HepG2 (cell line): Measurements from ENCODE around the gene NKAIN4. TPM values are rescaled to one million over a fixed set of nuclear protein-coding genes. Genes with fewer than 3 reads are reported as not detected.

ENCODE experiments used
- AGO2 ChIP-seq: fragments of 200-400 bp; formaldehyde crosslinking; optimal IDR thresholded peaks from 2 replicates; pipeline ENCODE3; 2017; ENCODE audit warnings: mild to moderate bottlenecking, low read depth, low read length, moderate library complexity
- CBX5 ChIP-seq: sonication (generic); formaldehyde crosslinking; IDR thresholded peaks from 2 replicates; pipeline ENCODE4 v1.4.0; 2020; ENCODE audit warnings: missing genetic modification reagents, borderline replicate concordance
- CHD2 ChIP-seq: IDR thresholded peaks from 2 replicates; pipeline ENCODE4 v1.6.1; 2011; ENCODE audit warnings: low read depth, low read length, improper control_type of control experiment
- FOXJ3 ChIP-seq: sonication (generic); formaldehyde crosslinking; IDR thresholded peaks from 2 replicates; pipeline ENCODE4 v1.4.0; 2020; ENCODE audit warnings: missing genetic modification reagents, mild to moderate bottlenecking, borderline replicate concordance
- HDAC2 ChIP-seq: sonication (generic); formaldehyde crosslinking; IDR thresholded peaks from 2 replicates; pipeline ENCODE4 v1.4.0; 2020; ENCODE audit warnings: missing genetic modification reagents
- HNRNPL ChIP-seq: fragments of 200-400 bp; formaldehyde crosslinking; IDR thresholded peaks from 2 replicates; pipeline ENCODE4 v1.6.1; 2017; ENCODE audit warnings: mild to moderate bottlenecking, low read depth, low read length
- KAT2B ChIP-seq: fragments of 150-350 bp; IDR thresholded peaks from 2 replicates; pipeline ENCODE4 v1.6.1; 2014; ENCODE audit warnings: low read depth, low read length, borderline replicate concordance
- MBD4 ChIP-seq: IDR thresholded peaks from 2 replicates; pipeline ENCODE4 v1.6.1; 2012; ENCODE audit warnings: low read length, inconsistent platforms, borderline replicate concordance
- MED8 ChIP-seq: sonication (generic); formaldehyde crosslinking; IDR thresholded peaks from 2 replicates; pipeline ENCODE4 v1.8.1; 2023; ENCODE audit warnings: mild to moderate bottlenecking, missing genetic modification reagents; ENCODE audit not compliant: insufficient replicate concordance
- MIER2 ChIP-seq: IDR thresholded peaks from 2 replicates; pipeline ENCODE4 v1.6.1; 2016; ENCODE audit warnings: missing biosample characterization, missing genetic modification reagents
- MIXL1 ChIP-seq: IDR thresholded peaks from 2 replicates; pipeline ENCODE4 v1.6.1; 2016
- MTA1 ChIP-seq: sonication (generic); formaldehyde crosslinking; IDR thresholded peaks from 2 replicates; pipeline ENCODE4 v1.4.0; 2020; ENCODE audit warnings: missing genetic modification reagents, mild to moderate bottlenecking, borderline replicate concordance
- NFKB2 ChIP-seq: sonication (generic); formaldehyde crosslinking; IDR thresholded peaks from 2 replicates; pipeline ENCODE4 v1.4.0; 2020; ENCODE audit warnings: missing genetic modification reagents, borderline replicate concordance
- POLR2A ChIP-seq, 2 experiments: IDR thresholded peaks; 2 replicates each; pipeline ENCODE4 v1.6.1; 2011; ENCODE audit warnings: low read depth in 2 of 2, low read length in 2 of 2, mild to moderate bottlenecking in 1 of 2, moderate library complexity in 1 of 2; ENCODE audit not compliant: insufficient read depth in 1 of 2
- POLR2G ChIP-seq: fragments of 200-400 bp; formaldehyde crosslinking; IDR thresholded peaks from 2 replicates; pipeline ENCODE4 v1.6.1; 2018; ENCODE audit warnings: mild to moderate bottlenecking, low read depth, low read length, moderate library complexity
- RBM22 ChIP-seq: fragments of 200-400 bp; formaldehyde crosslinking; optimal IDR thresholded peaks from 2 replicates; pipeline ENCODE3; 2017; ENCODE audit warnings: mild to moderate bottlenecking, low read length, moderate library complexity
- SAFB2 ChIP-seq: sonication (generic); formaldehyde crosslinking; IDR thresholded peaks from 2 replicates; pipeline ENCODE4 v1.5.1; 2020; ENCODE audit warnings: missing genetic modification reagents, low read depth, mild to moderate bottlenecking, borderline replicate concordance
- SNAI1 ChIP-seq: sonication (generic); formaldehyde crosslinking; IDR thresholded peaks from 2 replicates; pipeline ENCODE4 v1.5.0; 2020; ENCODE audit warnings: mild to moderate bottlenecking, missing genetic modification reagents, borderline replicate concordance
- SNAPC4 ChIP-seq: sonication (generic); formaldehyde crosslinking; IDR thresholded peaks from 2 replicates; pipeline ENCODE4 v1.4.0; 2020; ENCODE audit warnings: mild to moderate bottlenecking, missing genetic modification reagents
- SP1 ChIP-seq, 2 experiments: fragments of 450-650 bp in 1 of 2; sonication (generic) in 1 of 2; formaldehyde crosslinking in 1 of 2; IDR thresholded peaks; 2 replicates each; pipeline versions ENCODE4 v1.4.0 to v1.6.1; 2016 to 2020; ENCODE audit warnings: missing genetic modification reagents in 1 of 2
- ZFYVE20 ChIP-seq: sonication (generic); formaldehyde crosslinking; IDR thresholded peaks from 2 replicates; pipeline ENCODE4 v1.8.0; 2023; ENCODE audit warnings: low read depth, mild to moderate bottlenecking, moderate library complexity, missing genetic modification reagents, borderline replicate concordance
- ZNF263 ChIP-seq: sonication (generic); formaldehyde crosslinking; IDR thresholded peaks from 2 replicates; pipeline ENCODE4 v1.4.0; 2020; ENCODE audit warnings: missing genetic modification reagents
- ZNF333 ChIP-seq: sonication (generic); formaldehyde crosslinking; IDR thresholded peaks from 2 replicates; pipeline ENCODE4 v1.4.0; 2020; ENCODE audit warnings: mild to moderate bottlenecking, missing genetic modification reagents, borderline replicate concordance
- ZNF383 ChIP-seq: sonication (generic); formaldehyde crosslinking; IDR thresholded peaks from 2 replicates; pipeline ENCODE4 v1.4.0; 2020; ENCODE audit warnings: missing genetic modification reagents, mild to moderate bottlenecking, borderline replicate concordance
- ZNF616 ChIP-seq: sonication (generic); formaldehyde crosslinking; IDR thresholded peaks from 2 replicates; pipeline ENCODE4 v1.5.0; 2020; ENCODE audit warnings: low read depth, mild to moderate bottlenecking, missing genetic modification reagents
- ZNF770 ChIP-seq: sonication (generic); formaldehyde crosslinking; IDR thresholded peaks from 2 replicates; pipeline ENCODE4 v1.5.0; 2020; ENCODE audit warnings: mild to moderate bottlenecking, missing genetic modification reagents
- polyA plus RNA-seq, 8 experiments: library from polyadenylated mRNA; depleted of rRNA in 3 of 8; stranded (reverse) in 7 of 8; unstranded in 1 of 8; fragments of >200 nt; fragmentation: Illumina TruSeq in 4 of 8; extraction: Trizol in 4 of 8; gene quantifications; 2 replicates each; pipeline versions ENCODE4 v1.2.1 to v1.2.3, GENCODE V29; 2011 to 2016; ENCODE audit warnings: low read depth in 4 of 8, missing spikeins in 1 of 8, mixed read lengths in 1 of 8; ENCODE audit not compliant: insufficient read depth in 1 of 8
- total RNA-seq, 5 experiments: library from RNA; depleted of rRNA; stranded (reverse); fragments of >200 nt; fragmentation: Illumina TruSeq; extraction: Trizol; gene quantifications; 2 replicates each; pipeline ENCODE4 v1.2.3, GENCODE V29; 2016; ENCODE audit warnings: low read depth in 1 of 5

The NKAIN4 gene
- total and polyA plus RNA-seq, 2 of the 13 experiments (the other 11 are each of a cell fraction or from before 2014, with no cell fraction given) = not detected

DNA sequence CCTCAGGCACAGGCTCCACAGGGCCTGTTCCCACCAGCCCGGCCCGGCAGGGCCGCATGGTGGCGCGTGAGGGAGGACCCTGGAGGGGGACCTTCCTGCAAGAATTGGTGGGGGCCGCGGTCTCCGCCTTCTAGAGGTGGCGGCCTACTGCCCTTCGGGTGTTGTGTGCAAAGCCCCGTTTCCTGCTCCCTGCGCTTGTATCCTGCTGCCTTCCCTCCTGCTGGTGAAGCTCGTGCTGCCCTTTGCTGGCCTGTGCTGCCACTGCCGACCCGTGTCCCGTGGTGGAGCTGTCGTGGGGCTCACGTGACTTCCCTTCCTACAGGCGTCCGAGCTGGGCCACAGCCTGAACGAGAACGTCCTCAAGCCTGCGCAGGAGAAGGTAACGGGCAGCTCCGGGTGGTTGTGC, 30.3 kb upstream of the NKAIN4 start (continued):
- TF ChIP-seq POLR2G (peak; percentile 28; the same call in 1 of the 2 replicates), MIER2 (CRISPR knock-in tag) (no peak), SAFB2 (CRISPR knock-in tag) (no peak), ZNF383 (CRISPR knock-in tag) (no peak), ZFYVE20 (no peak), MTA1 (CRISPR knock-in tag) (no peak), SP1 (IDR thresholded peaks at IDR 0.05) (no peak), SP1 (CRISPR knock-in tag; IDR thresholded peaks at IDR 0.05) (0 out of 2 replicates have a peak, but pooled peaks have one; percentile 10), HNRNPL (no peak), AGO2 (peak; percentile 93), ZNF616 (CRISPR knock-in tag) (no peak), ZNF770 (CRISPR knock-in tag) (no peak), MIXL1 (CRISPR knock-in tag) (no peak), MED8 (CRISPR knock-in tag) (no peak), CHD2 (no peak), KAT2B (no peak), RBM22 (peak; percentile 53), HDAC2 (CRISPR knock-in tag) (no peak), ZNF333 (CRISPR knock-in tag) (peak; percentile 48; the same call in 1 of the 2 replicates), MBD4 (no peak), ZNF263 (CRISPR knock-in tag) (no peak), CBX5 (CRISPR knock-in tag) (peak; percentile 70; the same call in 1 of the 2 replicates), FOXJ3 (CRISPR knock-in tag) (no peak), POLR2A (IDR thresholded peaks at IDR 0.05; ENCODE audit: insufficient read depth in 1 of 2, low read depth in 2 of 2, low read length in 2 of 2) (0 out of 4 replicates have a peak, but pooled peaks of 1 of the 2 experiments have one; percentile 29), SNAPC4 (CRISPR knock-in tag) (no peak), NFKB2 (CRISPR knock-in tag) (no peak), SNAI1 (CRISPR knock-in tag) (no peak)
